ENCODE results near the gene ANKRD22.
"Not testable (repeated sequence)": the region's sequence is repeated elsewhere in the genome, so short reads cannot be mapped to it uniquely, and the experiment has no call there.

Gene ANKRD22

GRCh38 chr10:88851706-88852105 is at the start of gene ANKRD22:
Gene ANKRD22, minus strand, starts transcription at chr10:88851844. Its CDS starts 237 bp downstream, at chr10:88851607.
- no peak for DNase-seq

GRCh38 chr10:88899886-88900285 is 48.2 kb upstream of the ANKRD22 start:
- DNase-seq, result no peak

- DNase-seq, result no peak
These were observed 47.1 kb upstream of the ANKRD22 start for GRCh38 chr10:88898727-88899126.

GRCh38 chr10:88896994-88897853 is 45.6 kb upstream of the ANKRD22 start:
- DNase-seq, result no peak

GRCh38 chr10:88896372-88896993 is 44.8 kb upstream of the ANKRD22 start:
- DNase-seq, result no peak

GRCh38 chr10:88895250-88895649 is 43.6 kb upstream of the ANKRD22 start:
- no peak for DNase-seq

- no peak for DNase-seq
These were observed 42.0 kb upstream of the ANKRD22 start for GRCh38 chr10:88893611-88894010.

GRCh38 chr10:88892222-88892967 is 40.8 kb upstream of the ANKRD22 start:
- DNase-seq, result no peak

GRCh38 chr10:88890681-88891381 is 39.2 kb upstream of the ANKRD22 start:
- no peak for DNase-seq

GRCh38 chr10:88889559-88890337 is 38.1 kb upstream of the ANKRD22 start:
- no peak for DNase-seq

- DNase-seq, result no peak
These were observed 37.3 kb upstream of the ANKRD22 start for GRCh38 chr10:88888810-88889445.

GRCh38 chr10:88886557-88886956 is 34.9 kb upstream of the ANKRD22 start:
- no peak for DNase-seq

- no peak for DNase-seq
These were observed 31.8 kb upstream of the ANKRD22 start for GRCh38 chr10:88883448-88883809.

- not testable (repeated sequence) for DNase-seq
These were observed 31.2 kb upstream of the ANKRD22 start for GRCh38 chr10:88882646-88883447.

- no peak for DNase-seq
These were observed 30.4 kb upstream of the ANKRD22 start for GRCh38 chr10:88881922-88882645.

- no peak for DNase-seq
These were observed 29.7 kb upstream of the ANKRD22 start for GRCh38 chr10:88881320-88881719.

GRCh38 chr10:88880282-88881076 is 28.8 kb upstream of the ANKRD22 start:
- peak; percentile 83 for DNase-seq

- DNase-seq, result peak; percentile 79
These were observed 28.1 kb upstream of the ANKRD22 start, which contains the start of gene STAMBPL1 for GRCh38 chr10:88879534-88880281. Gene STAMBPL1, plus strand, starts transcription at chr10:88880245. Its CDS starts 21,464 bp downstream, at chr10:88901709.
